Smooth muscle cell (in vitro differentiated cells): Measurements from ENCODE around the gene FGB. TPM values are rescaled to one million over a fixed set of nuclear protein-coding genes. Genes with fewer than 3 reads are reported as not detected.

Experiments used
- DNase-seq: peaks from one replicate; lab custom pipeline; 2025; ENCODE audit not compliant: unreplicated experiment; lab: John Stamatoyannopoulos, UW
- H2AFZ ChIP-seq: fragments of 200-600 bp; sonication (generic); 2 replicates; pipeline ENCODE4 v1.6.0; 2016; ENCODE audit warnings: antibody characterized with exemption, low read depth, mild to moderate bottlenecking
- H3F3A ChIP-seq: fragments of 200-600 bp; sonication (generic); 2 replicates; pipeline ENCODE4 v1.6.0; 2017; ENCODE audit warnings: antibody characterized with exemption, low read depth
- H3K27ac ChIP-seq: fragments of 200-600 bp; sonication (generic); 2 replicates; pipeline ENCODE4 v1.5.1; 2016; ENCODE audit warnings: low read depth, mild to moderate bottlenecking
- H3K27me3 ChIP-seq: fragments of 200-600 bp; sonication (generic); 2 replicates; pipeline ENCODE4 v1.6.1; 2016; ENCODE audit warnings: low read depth, mild to moderate bottlenecking
- H3K36me3 ChIP-seq: fragments of 200-600 bp; sonication (generic); 2 replicates; pipeline ENCODE4 v1.5.1; 2016; ENCODE audit warnings: low read depth
- H3K4me1 ChIP-seq: fragments of 200-600 bp; sonication (generic); 2 replicates; pipeline ENCODE4 v1.5.1; 2016; ENCODE audit warnings: low read depth
- H3K4me2 ChIP-seq: fragments of 200-600 bp; sonication (generic); 2 replicates; pipeline ENCODE4 v1.6.0; 2016; ENCODE audit warnings: mild to moderate bottlenecking
- H3K4me3 ChIP-seq: fragments of 200-600 bp; sonication (generic); 2 replicates; pipeline ENCODE4 v1.5.1; 2016; ENCODE audit warnings: mild to moderate bottlenecking
- H3K79me2 ChIP-seq: fragments of 200-600 bp; sonication (generic); 2 replicates; pipeline ENCODE4 v1.6.0; 2016; ENCODE audit warnings: low read depth, mild to moderate bottlenecking
- H3K9ac ChIP-seq: fragments of 200-600 bp; sonication (generic); 2 replicates; pipeline ENCODE4 v1.6.0; 2016; ENCODE audit warnings: low read depth
- H3K9me3 ChIP-seq: fragments of 200-600 bp; sonication (generic); replicated peaks from 2 replicates; pipeline ENCODE4 v1.5.1; 2016; ENCODE audit warnings: low read depth
- H4K20me1 ChIP-seq: fragments of 200-600 bp; sonication (generic); 2 replicates; pipeline ENCODE4 v1.6.0; 2016; ENCODE audit warnings: low read depth
- WGBS: methylation state at CpG from one replicate; pipeline ENCODE4 v1.1.7; 2016; ENCODE audit warnings: low lambda C conversion rate; 5-methylcytosine and 5-hydroxymethylcytosine counted together
- polyA plus RNA-seq: library from polyadenylated mRNA; unstranded; fragments of >200 nt; fragmentation: Nextera tagmentation; extraction: Ambion mirVana; gene quantifications from 2 replicates; pipeline ENCODE4 v1.2.1, GENCODE V29; 2016
- total RNA-seq: library from RNA; depleted of rRNA; stranded (reverse); fragments of >200 nt; gene quantifications from 2 replicates; pipeline ENCODE4 v1.2.3, GENCODE V29; 2014
- TF ChIP-seq, protein P1 (sequence below): fragments of 200-600 bp; sonication (generic); IDR thresholded peaks from 2 replicates; pipeline ENCODE4 v1.5.1; 2017; ENCODE audit warnings: borderline replicate concordance, mild to moderate bottlenecking, antibody characterized with exemption; ENCODE audit not compliant: insufficient read depth, poor library complexity, severe bottlenecking

Gene FGB
- not detected in 2 replicates for total RNA-seq
- polyA plus RNA-seq = 1.1 and 1.3 TPM in 2 replicates

DNA sequence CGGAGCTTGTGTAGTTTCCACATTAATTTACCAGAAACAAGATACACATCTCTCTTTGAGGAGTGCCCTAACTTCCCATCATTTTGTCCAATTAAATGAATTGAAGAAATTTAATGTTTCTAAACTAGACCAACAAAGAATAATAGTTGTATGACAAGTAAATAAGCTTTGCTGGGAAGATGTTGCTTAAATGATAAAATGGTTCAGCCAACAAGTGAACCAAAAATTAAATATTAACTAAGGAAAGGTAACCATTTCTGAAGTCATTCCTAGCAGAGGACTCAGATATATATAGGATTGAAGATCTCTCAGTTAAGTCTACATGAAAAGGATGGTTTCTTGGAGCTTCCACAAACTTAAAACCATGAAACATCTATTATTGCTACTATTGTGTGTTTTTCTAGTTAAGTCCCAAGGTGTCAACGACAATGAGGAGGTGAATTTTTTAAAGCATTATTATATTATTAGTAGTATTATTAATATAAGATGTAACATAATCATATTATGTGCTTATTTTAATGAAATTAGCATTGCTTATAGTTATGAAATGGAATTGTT lies at the start of gene FGB:
Gene FGB (plus strand): TSS at position 315 of the 558 bp plus-strand sequence. CDS start 8 bp downstream, at position 323.
- no peaks in the 10 kb centered on the region for H3K27me3 ChIP-seq
- TF ChIP-seq, protein P1, sequence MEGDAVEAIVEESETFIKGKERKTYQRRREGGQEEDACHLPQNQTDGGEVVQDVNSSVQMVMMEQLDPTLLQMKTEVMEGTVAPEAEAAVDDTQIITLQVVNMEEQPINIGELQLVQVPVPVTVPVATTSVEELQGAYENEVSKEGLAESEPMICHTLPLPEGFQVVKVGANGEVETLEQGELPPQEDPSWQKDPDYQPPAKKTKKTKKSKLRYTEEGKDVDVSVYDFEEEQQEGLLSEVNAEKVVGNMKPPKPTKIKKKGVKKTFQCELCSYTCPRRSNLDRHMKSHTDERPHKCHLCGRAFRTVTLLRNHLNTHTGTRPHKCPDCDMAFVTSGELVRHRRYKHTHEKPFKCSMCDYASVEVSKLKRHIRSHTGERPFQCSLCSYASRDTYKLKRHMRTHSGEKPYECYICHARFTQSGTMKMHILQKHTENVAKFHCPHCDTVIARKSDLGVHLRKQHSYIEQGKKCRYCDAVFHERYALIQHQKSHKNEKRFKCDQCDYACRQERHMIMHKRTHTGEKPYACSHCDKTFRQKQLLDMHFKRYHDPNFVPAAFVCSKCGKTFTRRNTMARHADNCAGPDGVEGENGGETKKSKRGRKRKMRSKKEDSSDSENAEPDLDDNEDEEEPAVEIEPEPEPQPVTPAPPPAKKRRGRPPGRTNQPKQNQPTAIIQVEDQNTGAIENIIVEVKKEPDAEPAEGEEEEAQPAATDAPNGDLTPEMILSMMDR = no peak
- no peak within 1 kb of the TSS for H3K4me2 ChIP-seq
- no peaks in the 10 kb centered on the region for H4K20me1 ChIP-seq
- H3F3A ChIP-seq = no peaks in the 10 kb centered on the region
- no peak for DNase-seq
- H3K36me3 ChIP-seq = no peaks in the 10 kb centered on the region
- no peak within 1 kb of the TSS for H2AFZ ChIP-seq
- no peak within 1 kb of the TSS for H3K9ac ChIP-seq
- H3K27ac ChIP-seq = no peak within 1 kb of the TSS
- H3K79me2 ChIP-seq = no peaks in the 10 kb centered on the region
- H3K4me1 ChIP-seq = no peaks in the 10 kb centered on the region
- 74% methylated on average over 2 of the region's 2 CpGs for WGBS
- H3K9me3 ChIP-seq = no peaks in the 10 kb centered on the region
- peak within 1 kb of the TSS; percentile 38 for H3K4me3 ChIP-seq

GRCh38 chr4:154516318-154517029 lies 46.3 kb upstream of the FGB start:
- 40% methylated on average over 1 of the region's 1 CpG for WGBS
- no peak overlapping the region for H3K4me2 ChIP-seq

GRCh38 chr4:154517591-154517990 lies 45.2 kb upstream of the FGB start:
- TF ChIP-seq, protein P1 = no peak
- Histone ChIP-seq H3F3A (no peaks in the 10 kb centered on the region), H4K20me1 (no peaks in the 10 kb centered on the region), H3K79me2 (no peaks in the 10 kb centered on the region), H3K36me3 (no peaks in the 10 kb centered on the region), H3K4me3 (no peak overlapping the region), H3K4me2 (no peak overlapping the region), H3K9ac (no peak overlapping the region), H3K27ac (no peak overlapping the region), H2AFZ (no peak overlapping the region), H3K27me3 (no peaks in the 10 kb centered on the region), H3K4me1 (peaks cover 6% of the 10 kb centered on the region), H3K9me3 (no peaks in the 10 kb centered on the region)
- 96% methylated on average over 4 of the region's 4 CpGs for WGBS
- no peak for DNase-seq

More at GRCh38 chr4:154516318-154517029, 46.3 kb upstream of the FGB start:
- DNase-seq = no peak
- H3K4me3 ChIP-seq = no peak overlapping the region
- no peak overlapping the region for H3K27ac ChIP-seq
- H3K36me3 ChIP-seq = no peaks in the 10 kb centered on the region
- TF ChIP-seq, protein P1 = no peak
- H3K9ac ChIP-seq = no peak overlapping the region
- H2AFZ ChIP-seq = no peak overlapping the region
- H3K27me3 ChIP-seq = no peaks in the 10 kb centered on the region
- H3F3A ChIP-seq = no peaks in the 10 kb centered on the region
- H3K9me3 ChIP-seq = no peaks in the 10 kb centered on the region
- H3K4me1 ChIP-seq = peaks cover 6% of the 10 kb centered on the region
- no peaks in the 10 kb centered on the region for H4K20me1 ChIP-seq
- no peaks in the 10 kb centered on the region for H3K79me2 ChIP-seq
